Measurements from ENCODE around the gene FEZ2.

- TF ChIP-seq POLR2AphosphoS5 (IDR thresholded peaks at IDR 0.05; ENCODE audit: insufficient read depth, low read depth, low read length) (no peak), POLR2A (IDR thresholded peaks at IDR 0.05; ENCODE audit: low read depth, low read length) (no peak), EZH2 (IDR thresholded peaks at IDR 0.05; ENCODE audit: borderline replicate concordance, low read depth, low read length, severe bottlenecking) (no peak), GATA2 (IDR thresholded peaks at IDR 0.05; ENCODE audit: insufficient read depth, insufficient read length, low read depth, low read length) (no peak)
- TF ChIP-seq, protein P1, sequence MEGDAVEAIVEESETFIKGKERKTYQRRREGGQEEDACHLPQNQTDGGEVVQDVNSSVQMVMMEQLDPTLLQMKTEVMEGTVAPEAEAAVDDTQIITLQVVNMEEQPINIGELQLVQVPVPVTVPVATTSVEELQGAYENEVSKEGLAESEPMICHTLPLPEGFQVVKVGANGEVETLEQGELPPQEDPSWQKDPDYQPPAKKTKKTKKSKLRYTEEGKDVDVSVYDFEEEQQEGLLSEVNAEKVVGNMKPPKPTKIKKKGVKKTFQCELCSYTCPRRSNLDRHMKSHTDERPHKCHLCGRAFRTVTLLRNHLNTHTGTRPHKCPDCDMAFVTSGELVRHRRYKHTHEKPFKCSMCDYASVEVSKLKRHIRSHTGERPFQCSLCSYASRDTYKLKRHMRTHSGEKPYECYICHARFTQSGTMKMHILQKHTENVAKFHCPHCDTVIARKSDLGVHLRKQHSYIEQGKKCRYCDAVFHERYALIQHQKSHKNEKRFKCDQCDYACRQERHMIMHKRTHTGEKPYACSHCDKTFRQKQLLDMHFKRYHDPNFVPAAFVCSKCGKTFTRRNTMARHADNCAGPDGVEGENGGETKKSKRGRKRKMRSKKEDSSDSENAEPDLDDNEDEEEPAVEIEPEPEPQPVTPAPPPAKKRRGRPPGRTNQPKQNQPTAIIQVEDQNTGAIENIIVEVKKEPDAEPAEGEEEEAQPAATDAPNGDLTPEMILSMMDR (IDR thresholded peaks at IDR 0.05; ENCODE audit: extremely low read depth in 1 of 2, insufficient read depth in 1 of 2, low read depth in 1 of 2, low read length in 2 of 2) = no peak
Observed at GRCh38 chr2:36556842-36557241, 41.1 kb downstream of the FEZ2 start.
